GM21447 (cell line): ENCODE results near the gene FGF6.
"Not testable (repeated sequence)": the region's sequence is repeated elsewhere in the genome, so short reads cannot be mapped to it uniquely, and the experiment has no call there.

Experiments
- ATAC-seq: cut with Tn5 transposase; IDR thresholded peaks from one replicate; pipeline ENCODE4 v1.9.1; 2021; ENCODE audit not compliant: unreplicated experiment

Gene FGF6

GRCh38 chr12:4445156-4446101 is at the start of gene FGF6:
Gene FGF6, minus strand, starts transcription at chr12:4445815. Its CDS starts 245 bp downstream, at chr12:4445570.
- no peak for ATAC-seq

- no peak for ATAC-seq
Measured at GRCh38 chr12:4490973-4491372, 45.4 kb upstream of the FGF6 start.

GRCh38 chr12:4489556-4489955 is 43.9 kb upstream of the FGF6 start:
- no peak for ATAC-seq

GRCh38 chr12:4486980-4487379 is 41.4 kb upstream of the FGF6 start:
- no peak for ATAC-seq

GRCh38 chr12:4486049-4486699 is 40.6 kb upstream of the FGF6 start:
- no peak for ATAC-seq

GRCh38 chr12:4483885-4484823 is 38.5 kb upstream of the FGF6 start:
- no peak for ATAC-seq

GRCh38 chr12:4482936-4483335 is 37.3 kb upstream of the FGF6 start:
- ATAC-seq: no peak

- ATAC-seq: no peak
Measured at GRCh38 chr12:4478933-4479332, 33.3 kb upstream of the FGF6 start.

- no peak for ATAC-seq
Measured at GRCh38 chr12:4477129-4477528, 31.5 kb upstream of the FGF6 start.

- no peak for ATAC-seq
Measured at GRCh38 chr12:4472046-4472445, 26.4 kb upstream of the FGF6 start.

GRCh38 chr12:4471256-4471655 is 25.6 kb upstream of the FGF6 start:
- ATAC-seq: no peak

GRCh38 chr12:4468994-4469393 is 23.4 kb upstream of the FGF6 start:
- ATAC-seq: no peak

- ATAC-seq: no peak
Measured at GRCh38 chr12:4460761-4461160, 15.1 kb upstream of the FGF6 start.

- ATAC-seq: not testable (repeated sequence)
Measured at GRCh38 chr12:4455849-4456248, 10.2 kb upstream of the FGF6 start.

- ATAC-seq: no peak
Measured at GRCh38 chr12:4454315-4454860, 8.8 kb upstream of the FGF6 start.

- ATAC-seq: no peak
Measured at GRCh38 chr12:4451694-4452093, 6.1 kb upstream of the FGF6 start.

- ATAC-seq: no peak
Measured at GRCh38 chr12:4450551-4451112, 5.0 kb upstream of the FGF6 start.

- ATAC-seq: no peak
Measured at GRCh38 chr12:4449851-4450221, 4.2 kb upstream of the FGF6 start.

- ATAC-seq: no peak
Measured at GRCh38 chr12:4448943-4449850, 3.6 kb upstream of the FGF6 start.
